Esophagus muscularis mucosa (tissue), 4 donors: ENCODE measurements around the gene SCARF2.

Experiments
- EP300 ChIP-seq: sonication (generic); formaldehyde crosslinking; IDR thresholded peaks from one replicate; pipeline ENCODE4 v1.6.1; 2017; ENCODE audit warnings: antibody characterized with exemption
- POLR2A ChIP-seq: fragments of 450-650 bp; IDR thresholded peaks from one replicate; pipeline ENCODE4 v1.6.1; 2017; ENCODE audit warnings: antibody characterized with exemption, moderate library complexity, mild to moderate bottlenecking, low read depth
- POLR2AphosphoS5 ChIP-seq, 2 donors: sonication (generic); formaldehyde crosslinking; IDR thresholded peaks; one replicate each; pipeline ENCODE4 v1.6.1; 2017; ENCODE audit warnings: antibody characterized with exemption in 2 of 2
- TF ChIP-seq, protein P1 (sequence below), 3 experiments: fragments of 200-600 bp in 2 of 3; fragments of 450-650 bp in 1 of 3; sonication (generic) in 2 of 3; IDR thresholded peaks; one replicate each; pipeline ENCODE4 v1.5.1; 2017 to 2019; ENCODE audit warnings: antibody characterized with exemption in 3 of 3, mild to moderate bottlenecking in 2 of 3, moderate library complexity in 1 of 3

DNA sequence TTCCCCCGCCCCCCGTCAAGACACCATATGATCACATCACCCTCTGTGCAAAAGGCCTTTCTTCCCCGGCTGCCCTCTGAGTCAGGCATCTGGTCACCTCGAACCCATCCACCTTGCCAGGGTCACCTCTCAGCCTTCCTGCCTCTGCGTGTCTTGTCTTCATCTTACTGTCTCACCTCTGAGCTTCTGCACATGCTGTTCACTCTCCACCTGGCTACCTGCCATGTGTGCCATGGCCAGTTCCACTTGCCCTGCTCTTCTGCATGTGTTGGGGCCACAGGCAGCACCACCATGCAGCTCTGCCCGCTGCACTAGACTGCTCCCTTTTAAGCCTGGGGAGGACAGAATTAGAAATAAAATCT, 33.9 kb downstream of the SCARF2 start:
- TF ChIP-seq, protein P1, sequence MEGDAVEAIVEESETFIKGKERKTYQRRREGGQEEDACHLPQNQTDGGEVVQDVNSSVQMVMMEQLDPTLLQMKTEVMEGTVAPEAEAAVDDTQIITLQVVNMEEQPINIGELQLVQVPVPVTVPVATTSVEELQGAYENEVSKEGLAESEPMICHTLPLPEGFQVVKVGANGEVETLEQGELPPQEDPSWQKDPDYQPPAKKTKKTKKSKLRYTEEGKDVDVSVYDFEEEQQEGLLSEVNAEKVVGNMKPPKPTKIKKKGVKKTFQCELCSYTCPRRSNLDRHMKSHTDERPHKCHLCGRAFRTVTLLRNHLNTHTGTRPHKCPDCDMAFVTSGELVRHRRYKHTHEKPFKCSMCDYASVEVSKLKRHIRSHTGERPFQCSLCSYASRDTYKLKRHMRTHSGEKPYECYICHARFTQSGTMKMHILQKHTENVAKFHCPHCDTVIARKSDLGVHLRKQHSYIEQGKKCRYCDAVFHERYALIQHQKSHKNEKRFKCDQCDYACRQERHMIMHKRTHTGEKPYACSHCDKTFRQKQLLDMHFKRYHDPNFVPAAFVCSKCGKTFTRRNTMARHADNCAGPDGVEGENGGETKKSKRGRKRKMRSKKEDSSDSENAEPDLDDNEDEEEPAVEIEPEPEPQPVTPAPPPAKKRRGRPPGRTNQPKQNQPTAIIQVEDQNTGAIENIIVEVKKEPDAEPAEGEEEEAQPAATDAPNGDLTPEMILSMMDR (IDR thresholded peaks at IDR 0.05), result no peak
- TF ChIP-seq POLR2A (no peak), POLR2AphosphoS5 (IDR thresholded peaks at IDR 0.05) (no peak), EP300 (no peak)
